ENCODE data around the gene EFCAB9. TPM values are rescaled to one million over a fixed set of nuclear protein-coding genes. Genes with fewer than 3 reads are reported as not detected.
A peak's percentile ranks its signal among the peaks of the same experiment; 100 is the strongest.

EFCAB9 gene
- total and polyA plus RNA-seq, 2 experiments from 2014 or later: not detected

DNA sequence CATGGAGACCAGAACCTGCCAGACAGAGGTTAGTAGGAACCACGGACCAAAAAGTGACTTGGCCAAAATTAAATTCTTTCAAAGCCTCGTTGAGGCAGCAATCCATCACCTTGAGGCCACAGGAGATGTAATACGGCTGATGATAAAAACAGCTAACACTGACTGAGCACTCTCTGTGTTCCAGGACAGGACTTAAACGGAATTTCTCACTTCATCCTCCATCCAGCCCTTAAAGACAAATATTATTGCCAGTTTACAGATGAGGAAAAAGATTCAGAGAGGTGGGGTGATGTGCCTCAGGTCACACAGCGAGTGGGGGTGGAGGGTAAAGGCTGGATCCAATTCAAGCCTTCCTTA, 31.0 kb upstream of the EFCAB9 start:
- H2AFZ ChIP-seq: no peak overlapping the region
- H3K9me3 ChIP-seq (ENCODE audit: low read depth): no peaks in the 10 kb centered on the region
- no peak for DNase-seq
- no peak for TF ChIP-seq EZH2phosphoT487 (IDR thresholded peaks at IDR 0.05; ENCODE audit: insufficient read depth, low read depth)
- no peak for TF ChIP-seq EZH2 (IDR thresholded peaks at IDR 0.05; ENCODE audit: insufficient read depth, poor library complexity, severe bottlenecking)
- no peak overlapping the region for H3K4me3 ChIP-seq
- peaks cover 17% of the 10 kb centered on the region for H3K4me1 ChIP-seq (ENCODE audit: insufficient read depth)
- H3K4me2 ChIP-seq (ENCODE audit: unreplicated experiment): no peak overlapping the region
- WGBS, 2 experiments (ENCODE audit: low coverage in 1 of 2, low lambda C conversion rate in 2 of 2, missing lambda C conversion rate in 2 of 2): 70% methylated on average over 5 of the region's 5 CpGs
- no peaks in the 10 kb centered on the region for H4K20me1 ChIP-seq (ENCODE audit: insufficient read depth)
- H3K27me3 ChIP-seq (replicated peaks; ENCODE audit: insufficient read depth): no peaks in the 10 kb centered on the region
- 0 out of 2 replicates have a peak, but pooled peaks cover 1% of the 10 kb centered on the region for H3K36me3 ChIP-seq (ENCODE audit: low read depth)
- in situ Hi-C loops (cut with MboI): no loop called here
- 0 out of 2 replicates have a peak, but pooled peaks cover 6% of the 10 kb centered on the region for H3F3A ChIP-seq (ENCODE audit: insufficient read depth)
- H3K9me2 ChIP-seq (ENCODE audit: insufficient read depth): no peaks in the 10 kb centered on the region
- H3K27ac ChIP-seq: peak overlapping the region; percentile 25; the same call in 1 of the 2 replicates
- H3K9ac ChIP-seq: no peak overlapping the region
- H3K79me2 ChIP-seq (ENCODE audit: insufficient read depth): peaks cover 98% of the 10 kb centered on the region

- Histone ChIP-seq H3K4me3 (no peak overlapping the region), H3F3A (ENCODE audit: insufficient read depth) (0 out of 2 replicates have a peak, but pooled peaks cover 6% of the 10 kb centered on the region), H3K27me3 (replicated peaks; ENCODE audit: insufficient read depth) (no peaks in the 10 kb centered on the region), H3K9me2 (ENCODE audit: insufficient read depth) (no peaks in the 10 kb centered on the region), H3K27ac (peak overlapping the region; percentile 38; the same call in 1 of the 2 replicates), H3K4me2 (ENCODE audit: unreplicated experiment) (no peak overlapping the region), H3K4me1 (ENCODE audit: insufficient read depth) (peaks cover 17% of the 10 kb centered on the region), H3K36me3 (ENCODE audit: low read depth) (no peaks in the 10 kb centered on the region), H4K20me1 (ENCODE audit: insufficient read depth) (no peaks in the 10 kb centered on the region), H3K9me3 (ENCODE audit: low read depth) (no peaks in the 10 kb centered on the region), H2AFZ (no peak overlapping the region), H3K9ac (no peak overlapping the region), H3K79me2 (ENCODE audit: insufficient read depth) (peaks cover 98% of the 10 kb centered on the region)
- in situ Hi-C loops (cut with MboI): no loop called here
- 25 to 40% methylated on average over 4 of the region's 4 CpGs for WGBS, 2 experiments (ENCODE audit: low coverage in 1 of 2, low lambda C conversion rate in 2 of 2, missing lambda C conversion rate in 2 of 2)
- DNase-seq: peak; percentile 70
- no peak for TF ChIP-seq EZH2phosphoT487 (IDR thresholded peaks at IDR 0.05; ENCODE audit: insufficient read depth, low read depth)
- no peak for TF ChIP-seq EZH2 (IDR thresholded peaks at IDR 0.05; ENCODE audit: insufficient read depth, poor library complexity, severe bottlenecking)
Measured at GRCh38 chr5:172163346-172163745, 30.6 kb upstream of the EFCAB9 start.

DNA sequence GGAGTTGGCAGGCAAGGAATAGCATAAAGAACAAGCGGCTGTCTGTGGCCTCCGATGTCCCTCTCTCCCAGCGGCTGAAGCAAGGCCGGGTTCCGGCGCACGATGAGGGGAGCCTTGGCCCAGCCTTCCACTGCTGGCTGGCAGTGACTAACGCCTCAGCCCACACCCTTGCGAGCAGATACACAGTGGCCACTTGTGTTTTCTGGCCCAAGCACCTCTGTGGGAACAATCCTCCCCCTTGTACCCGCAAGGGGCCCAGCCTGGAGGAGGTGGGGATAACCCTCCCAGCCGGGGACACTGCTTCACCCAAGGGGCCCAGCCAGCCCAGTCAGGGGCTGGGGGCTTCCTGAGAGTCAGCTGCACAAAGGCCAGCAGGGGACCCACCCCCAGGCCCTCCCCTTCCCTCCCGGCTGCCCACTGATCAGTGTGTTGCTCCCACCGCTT, 29.2 kb upstream of the EFCAB9 start:
- Histone ChIP-seq H3K27ac (peak overlapping the region; percentile 29; the same call in 1 of the 2 replicates), H3K4me3 (no peak overlapping the region)

GRCh38 chr5:172165465-172165864, 28.5 kb upstream of the EFCAB9 start:
- Histone ChIP-seq H3F3A (ENCODE audit: insufficient read depth) (0 out of 2 replicates have a peak, but pooled peaks cover 6% of the 10 kb centered on the region), H3K27ac (no peak overlapping the region), H3K9me2 (ENCODE audit: insufficient read depth) (no peaks in the 10 kb centered on the region), H3K4me2 (ENCODE audit: unreplicated experiment) (no peak overlapping the region), H3K9ac (no peak overlapping the region), H3K4me3 (no peak overlapping the region), H3K9me3 (ENCODE audit: low read depth) (no peaks in the 10 kb centered on the region), H3K27me3 (replicated peaks; ENCODE audit: insufficient read depth) (no peaks in the 10 kb centered on the region), H4K20me1 (ENCODE audit: insufficient read depth) (no peaks in the 10 kb centered on the region; the same call in 1 of the 2 replicates), H3K4me1 (ENCODE audit: insufficient read depth) (peaks cover 17% of the 10 kb centered on the region), H2AFZ (no peak overlapping the region), H3K36me3 (ENCODE audit: low read depth) (no peaks in the 10 kb centered on the region), H3K79me2 (ENCODE audit: insufficient read depth) (peaks cover 98% of the 10 kb centered on the region)
- 86 to 91% methylated on average over 7 of the region's 7 CpGs for WGBS, 2 experiments (ENCODE audit: low coverage in 1 of 2, low lambda C conversion rate in 2 of 2, missing lambda C conversion rate in 2 of 2)
- no peak for DNase-seq
- in situ Hi-C loops (cut with MboI): no loop called here
- no peak for TF ChIP-seq EZH2phosphoT487 (IDR thresholded peaks at IDR 0.05; ENCODE audit: insufficient read depth, low read depth)
- no peak for TF ChIP-seq EZH2 (IDR thresholded peaks at IDR 0.05; ENCODE audit: insufficient read depth, poor library complexity, severe bottlenecking)

More for the DNA sequence above, 29.2 kb upstream of the EFCAB9 start:
- Histone ChIP-seq H3K9ac (no peak overlapping the region; the same call in 1 of the 2 replicates), H3K79me2 (ENCODE audit: insufficient read depth) (peaks cover 98% of the 10 kb centered on the region), H3K4me2 (ENCODE audit: unreplicated experiment) (peak overlapping the region; percentile 22), H2AFZ (no peak overlapping the region), H4K20me1 (ENCODE audit: insufficient read depth) (no peaks in the 10 kb centered on the region), H3K4me1 (ENCODE audit: insufficient read depth) (peaks cover 17% of the 10 kb centered on the region), H3K27me3 (replicated peaks; ENCODE audit: insufficient read depth) (no peaks in the 10 kb centered on the region), H3K9me3 (ENCODE audit: low read depth) (no peaks in the 10 kb centered on the region), H3K9me2 (ENCODE audit: insufficient read depth) (no peaks in the 10 kb centered on the region), H3F3A (ENCODE audit: insufficient read depth) (0 out of 2 replicates have a peak, but pooled peaks cover 6% of the 10 kb centered on the region), H3K36me3 (ENCODE audit: low read depth) (no peaks in the 10 kb centered on the region)
- TF ChIP-seq EZH2phosphoT487 (IDR thresholded peaks at IDR 0.05; ENCODE audit: insufficient read depth, low read depth) (no peak), EZH2 (IDR thresholded peaks at IDR 0.05; ENCODE audit: insufficient read depth, poor library complexity, severe bottlenecking) (no peak)
- in situ Hi-C loops (cut with MboI): no loop called here
- peak; percentile 72 for DNase-seq
- WGBS, 2 experiments (ENCODE audit: low coverage in 1 of 2, low lambda C conversion rate in 2 of 2, missing lambda C conversion rate in 2 of 2): 47 to 58% methylated on average over 12 to 13 of the region's 13 CpGs

Data from GM23248 (cell line).